Small intestine (tissue), 7 donors: ENCODE results near the gene CAV2. TPM values are rescaled to one million over a fixed set of nuclear protein-coding genes. Genes with fewer than 3 reads are reported as not detected.

Source experiments
- DNase-seq, 2 donors: peaks; one replicate each; pipeline versions ENCODE4 v3.0.0 to v3.0.0-alpha.2; 2013
- FAIRE-seq: peaks from 2 replicates; lab custom pipeline; 2012; peaks lifted over from hg19 to GRCh38; lab: Jason Lieb, UNC
- H3K27ac ChIP-seq, 3 donors: one replicate each; pipeline ENCODE4 v1.5.1; 2013; ENCODE audit warnings: low read length in 2 of 3, mild to moderate bottlenecking in 2 of 3, control low read depth in 1 of 3, inconsistent platforms in 1 of 3, low read depth in 1 of 3, moderate library complexity in 1 of 3
- H3K27me3 ChIP-seq, 3 donors: one replicate each; pipeline ENCODE4 v1.6.1; 2013; ENCODE audit warnings: low read length in 3 of 3, inconsistent platforms in 1 of 3; ENCODE audit not compliant: control insufficient read depth in 3 of 3, insufficient read depth in 3 of 3
- H3K36me3 ChIP-seq, 3 donors: one replicate each; pipeline ENCODE4 v1.6.1; 2013; ENCODE audit warnings: low read length in 3 of 3, inconsistent platforms in 1 of 3, low read depth in 1 of 3, mild to moderate bottlenecking in 1 of 3, moderate library complexity in 1 of 3; ENCODE audit not compliant: control insufficient read depth in 3 of 3, insufficient read depth in 2 of 3
- H3K4me1 ChIP-seq, 3 donors: one replicate each; pipeline ENCODE4 v1.6.1; 2013; ENCODE audit warnings: low read length in 2 of 3, inconsistent platforms in 1 of 3, low read depth in 1 of 3, mild to moderate bottlenecking in 1 of 3, moderate library complexity in 1 of 3; ENCODE audit not compliant: control insufficient read depth in 3 of 3, insufficient read depth in 2 of 3
- H3K4me3 ChIP-seq, 3 donors: one replicate each; pipeline ENCODE4 v1.5.1; 2013; ENCODE audit warnings: low read length in 3 of 3, control low read depth in 1 of 3, inconsistent platforms in 1 of 3, low read depth in 1 of 3, mild to moderate bottlenecking in 1 of 3, moderate library complexity in 1 of 3
- H3K9me3 ChIP-seq, 2 donors: one replicate each; pipeline ENCODE4 v1.6.1; 2013; ENCODE audit warnings: low read depth in 1 of 2, low read length in 1 of 2; ENCODE audit not compliant: control insufficient read depth in 2 of 2, insufficient read depth in 1 of 2
- WGBS, 3 donors: extraction: QIAGEN DNeasy Blood & Tissue Kit; methylation state at CpG; one replicate each; pipeline ENCODE4 v1.1.7; 2013; 5-methylcytosine and 5-hydroxymethylcytosine counted together
- polyA plus RNA-seq, 4 donors: library from polyadenylated mRNA; stranded (reverse) in 3 of 4; unstranded in 1 of 4; fragments of 200-250 nt in 3 of 4; fragments of 120-200 nt in 1 of 4; gene quantifications; one replicate each; pipeline versions ENCODE4 v1.2.1 to v1.2.3, GENCODE V29; 2013
- donor health status: healthy with polysubstance abuse.
- donor health status: control.
- donor health status: control.
- donor health status: Bipolar disorder and iron deficiency.
- donor health status: healthy.

The CAV2 gene
- polyA plus RNA-seq, 4 donors, result 7.2 to 25.5 (median 12.3) TPM

- WGBS, 3 donors, result 83 to 95% (median 88%) methylated on average over 1 of the region's 1 CpG
- Histone ChIP-seq H3K9me3 (no peaks in the 10 kb centered on the region), H3K4me1 (peaks cover 3 to 18% (median 4%) of the 10 kb centered on the region in 3 donors), H3K27ac (no peak overlapping the region), H3K4me3 (no peak overlapping the region), H3K27me3 (no peaks in the 10 kb centered on the region), H3K36me3 (no peaks in the 10 kb centered on the region)
- no peak for FAIRE-seq
- DNase-seq, result no peak
Measured at GRCh38 chr7:116497708-116498107, 1.8 kb upstream of the CAV2 start.

DNA sequence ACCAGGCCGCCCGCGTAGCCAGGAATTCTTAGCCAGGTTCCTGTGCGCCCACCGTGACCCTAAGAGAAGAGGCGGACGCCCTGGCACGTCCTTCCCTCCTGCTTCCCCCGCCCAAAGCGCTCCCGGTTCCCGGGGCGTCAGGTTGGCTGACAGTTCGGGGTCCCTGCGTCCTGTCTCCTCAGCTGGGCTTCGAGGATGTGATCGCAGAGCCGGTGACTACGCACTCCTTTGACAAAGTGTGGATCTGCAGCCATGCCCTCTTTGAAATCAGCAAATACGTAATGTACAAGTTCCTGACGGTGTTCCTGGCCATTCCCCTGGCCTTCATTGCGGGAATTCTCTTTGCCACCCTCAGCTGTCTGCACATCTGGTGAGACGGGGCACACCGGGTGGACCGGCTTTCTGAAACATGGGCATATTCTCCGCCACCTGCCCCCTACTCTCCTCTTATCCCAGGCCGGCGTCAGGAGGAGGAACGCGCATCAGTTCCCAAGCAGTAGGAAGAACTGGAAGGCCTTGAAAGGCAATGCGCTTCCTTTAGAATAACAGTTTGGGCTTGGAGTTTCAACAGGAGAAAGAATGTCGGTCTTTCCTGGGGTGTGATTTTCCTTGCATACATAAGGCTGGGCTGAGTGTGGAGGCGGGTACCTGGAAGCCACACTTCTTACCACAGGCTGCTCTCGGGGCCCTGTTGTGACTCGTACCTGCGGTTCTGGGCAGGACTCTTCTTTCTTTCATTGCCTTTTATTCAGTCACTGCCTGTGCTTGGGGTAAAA, 728 bp downstream of the CAV2 start:
- FAIRE-seq, result no peak
- Histone ChIP-seq H3K4me1 (peaks cover 3 to 25% (median 4%) of the 10 kb centered on the region in 3 donors), H3K9me3 (no peaks in the 10 kb centered on the region), H3K4me3 (peak overlapping the region; percentile 39 to 72 (median 72)), H3K27me3 (no peaks in the 10 kb centered on the region), H3K36me3 (no peaks in the 10 kb centered on the region), H3K27ac (peak overlapping the region; percentile 68 to 86 (median 77))
- peak; percentile 26 to 77 for DNase-seq
- WGBS, 3 donors, result 4 to 6% (median 6%) methylated on average over 33 to 36 of the region's 36 CpGs

DNA sequence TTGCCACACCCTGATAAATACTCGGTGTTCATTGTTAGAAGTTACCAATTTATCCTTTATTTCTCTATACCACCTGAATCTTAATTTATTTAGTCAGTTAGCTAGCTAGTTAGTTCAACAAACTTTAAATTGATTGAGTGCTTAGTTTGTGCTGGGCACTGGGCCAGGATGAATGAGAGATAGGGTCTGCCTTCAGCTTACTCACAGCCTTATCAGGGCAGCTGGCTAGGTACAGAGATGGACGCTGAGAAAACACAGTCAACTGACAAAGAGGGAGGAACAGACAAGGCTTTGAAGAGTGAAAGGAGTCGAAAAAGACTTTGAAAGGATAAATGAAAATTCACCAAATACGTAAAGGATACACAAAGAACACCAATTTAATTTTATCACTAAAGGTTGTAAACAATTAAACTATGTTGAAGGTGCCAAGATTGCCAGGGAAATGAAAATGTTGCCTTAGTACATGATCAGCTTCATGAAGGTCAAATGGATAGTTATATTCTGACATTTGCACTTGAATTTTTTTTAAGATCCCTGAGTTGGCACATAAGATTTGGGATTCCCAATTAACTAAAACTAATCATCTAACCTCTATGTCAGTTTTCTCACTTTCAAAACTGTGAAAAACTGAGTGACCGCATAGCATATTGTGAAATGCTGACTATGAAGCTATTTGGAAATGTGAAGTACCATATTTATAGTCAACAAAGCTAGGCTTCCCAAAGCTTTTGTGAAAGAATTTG, 2.1 kb downstream of the CAV2 start:
- H3K9me3 ChIP-seq, result no peaks in the 10 kb centered on the region
- peak overlapping the region in 2 of 3 donors; percentile 41 to 45 for H3K27ac ChIP-seq
- H3K4me1 ChIP-seq, result peaks cover 3 to 25% (median 4%) of the 10 kb centered on the region in 3 donors
- H3K27me3 ChIP-seq, result no peaks in the 10 kb centered on the region
- FAIRE-seq (no peak), DNase-seq (peak; percentile 62 to 72)
- H3K4me3 ChIP-seq, result peak overlapping the region in 1 of 3 donors; percentile 72
- WGBS, 3 donors, result 31 to 47% (median 38%) methylated on average over 5 of the region's 5 CpGs
- peaks cover 0 to 2% (median 0%) of the 10 kb centered on the region in 3 donors for H3K36me3 ChIP-seq

- FAIRE-seq, result no peak
- Histone ChIP-seq H3K27me3 (no peaks in the 10 kb centered on the region), H3K4me1 (peaks cover 3 to 25% (median 4%) of the 10 kb centered on the region in 3 donors), H3K36me3 (peaks cover 0 to 2% (median 0%) of the 10 kb centered on the region in 3 donors), H3K27ac (peak overlapping the region in 1 of 3 donors; percentile 23), H3K4me3 (peak overlapping the region in 1 of 3 donors; percentile 30), H3K9me3 (no peaks in the 10 kb centered on the region)
- DNase-seq, result peak in 1 of 2 donors; percentile 30
- 51 to 76% (median 67%) methylated on average over 2 of the region's 2 CpGs for WGBS, 3 donors
Measured at GRCh38 chr7:116502201-116503096, 2.9 kb downstream of the CAV2 start.

DNA sequence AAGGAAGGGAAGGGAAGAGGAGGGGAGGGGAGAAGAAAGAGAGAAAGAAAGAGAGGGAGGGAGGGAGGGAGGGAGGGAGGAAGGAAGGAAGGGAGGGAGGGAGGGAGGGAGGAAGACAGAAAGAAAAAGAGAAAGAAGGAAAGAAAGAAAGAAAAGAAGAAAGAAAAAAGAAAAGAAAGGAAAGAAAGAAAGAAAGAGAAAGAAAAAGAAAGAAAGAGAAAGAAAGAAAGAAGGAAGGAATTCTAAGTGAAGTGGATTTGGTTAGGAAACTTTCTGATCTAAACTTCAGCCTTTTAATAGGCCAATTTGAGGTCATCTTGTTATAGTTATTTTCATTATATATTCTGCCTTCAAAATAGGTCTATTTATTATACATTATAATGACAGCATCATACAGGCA, 4.3 kb downstream of the CAV2 start:
- Histone ChIP-seq H3K4me1 (peaks cover 3 to 25% (median 4%) of the 10 kb centered on the region in 3 donors), H3K27ac (no peak overlapping the region), H3K36me3 (peaks cover 0 to 2% (median 0%) of the 10 kb centered on the region in 3 donors), H3K9me3 (no peaks in the 10 kb centered on the region), H3K27me3 (no peaks in the 10 kb centered on the region), H3K4me3 (no peak overlapping the region)
- FAIRE-seq (no peak), DNase-seq (no peak)

DNA sequence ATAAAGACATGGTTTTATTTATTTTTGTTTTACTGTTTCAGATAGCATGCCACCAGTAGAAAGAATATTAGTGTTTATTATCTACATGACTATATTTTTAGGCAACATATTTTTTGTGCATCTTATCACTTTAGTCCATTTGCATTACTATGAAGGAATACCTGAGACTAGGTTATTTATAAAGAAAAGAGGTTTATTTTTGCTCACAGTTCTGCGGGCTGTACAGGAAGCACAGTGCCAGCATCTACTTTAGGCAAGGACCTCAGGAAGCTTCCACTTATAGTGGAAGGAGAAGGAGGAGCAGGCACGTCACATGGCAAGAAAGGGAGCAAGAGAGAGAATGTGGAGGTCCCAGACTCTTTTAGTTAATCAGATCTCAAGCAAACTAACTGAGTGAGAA, 5.7 kb downstream of the CAV2 start:
- Histone ChIP-seq H3K9me3 (no peaks in the 10 kb centered on the region), H3K27ac (no peak overlapping the region), H3K4me3 (no peak overlapping the region), H3K36me3 (peaks cover 0 to 2% (median 0%) of the 10 kb centered on the region in 3 donors), H3K4me1 (peaks cover 3 to 20% (median 4%) of the 10 kb centered on the region in 3 donors), H3K27me3 (no peaks in the 10 kb centered on the region)
- FAIRE-seq (no peak), DNase-seq (no peak)
- 56 to 95% (median 95%) methylated on average over 2 of the region's 2 CpGs for WGBS, 3 donors

GRCh38 chr7:116505823-116506222, 6.3 kb downstream of the CAV2 start:
- Histone ChIP-seq H3K4me3 (no peak overlapping the region), H3K27me3 (no peaks in the 10 kb centered on the region), H3K9me3 (no peaks in the 10 kb centered on the region), H3K4me1 (peaks cover 0 to 18% (median 3%) of the 10 kb centered on the region in 3 donors), H3K27ac (no peak overlapping the region), H3K36me3 (peaks cover 0 to 2% (median 0%) of the 10 kb centered on the region in 3 donors)
- WGBS, 3 donors, result 88 to 95% (median 94%) methylated on average over 3 of the region's 3 CpGs
- FAIRE-seq, result no peak
- DNase-seq, result no peak
